Measurements from ENCODE around the gene CEACAM3.
A peak's percentile ranks its signal among the peaks of the same experiment; 100 is the strongest.

Gene CEACAM3

GRCh38 chr19:41844601-41845000 is 48.2 kb downstream of the CEACAM3 start, which contains the start of gene LYPD4:
Gene LYPD4, minus strand, starts transcription at chr19:41844683. Its CDS starts 5,398 bp downstream, at chr19:41839285.
- no peak for DNase-seq (ENCODE audit: low read depth)

- no peak for DNase-seq (ENCODE audit: low read depth)
Measured at GRCh38 chr19:41845001-41845050, 48.4 kb downstream of the CEACAM3 start, which contains the start of gene DMRTC2. Gene DMRTC2, plus strand, starts transcription at chr19:41845042. Its CDS starts 2,387 bp downstream, at chr19:41847429.

- no peak for DNase-seq (ENCODE audit: low read depth)
Measured at GRCh38 chr19:41845051-41845590, 48.7 kb downstream of the CEACAM3 start.

GRCh38 chr19:41847351-41848105 is 51.1 kb downstream of the CEACAM3 start:
- DNase-seq (ENCODE audit: low read depth) = no peak

GRCh38 chr19:41848666-41849065 is 52.3 kb downstream of the CEACAM3 start:
- DNase-seq (ENCODE audit: low read depth) = no peak

- no peak for DNase-seq (ENCODE audit: low read depth)
Measured at GRCh38 chr19:41849067-41849466, 52.7 kb downstream of the CEACAM3 start.

GRCh38 chr19:41850381-41850780 is 54.0 kb downstream of the CEACAM3 start:
- no peak for DNase-seq (ENCODE audit: low read depth)

GRCh38 chr19:41851456-41851855 is 55.1 kb downstream of the CEACAM3 start:
- DNase-seq (ENCODE audit: low read depth) = no peak

GRCh38 chr19:41853344-41853743 is 57.0 kb downstream of the CEACAM3 start:
- DNase-seq (ENCODE audit: low read depth) = no peak

GRCh38 chr19:41853768-41854167 is 57.4 kb downstream of the CEACAM3 start:
- no peak for DNase-seq (ENCODE audit: low read depth)

GRCh38 chr19:41859213-41859617 is 62.8 kb downstream of the CEACAM3 start:
- no peak for DNase-seq (ENCODE audit: low read depth)

- peak; percentile 96 for DNase-seq (ENCODE audit: low read depth)
Measured at GRCh38 chr19:41859618-41860418, 63.4 kb downstream of the CEACAM3 start, which contains the start of gene RPS19. Gene RPS19, plus strand, starts transcription at chr19:41860255. Its CDS starts 520 bp downstream, at chr19:41860775.

- DNase-seq (ENCODE audit: low read depth) = peak; percentile 20
Measured at GRCh38 chr19:41860419-41861115, 64.2 kb downstream of the CEACAM3 start.
